Mesodermal cell (in vitro differentiated cells): ENCODE results near the gene WDR17.

Experiments
- H3K27ac ChIP-seq: 2 replicates; pipeline ENCODE4 v1.7.0; 2013; ENCODE audit warnings: mild to moderate bottlenecking, low read depth, low read length, moderate library complexity; ENCODE audit not compliant: severe bottlenecking
- H3K36me3 ChIP-seq: 2 replicates; pipeline ENCODE4 v1.7.1; 2013; ENCODE audit warnings: mild to moderate bottlenecking, low read length, moderate library complexity; ENCODE audit not compliant: control insufficient read depth, insufficient read depth
- H3K4me1 ChIP-seq: one replicate; pipeline ENCODE4 v1.7.1; 2013; ENCODE audit warnings: mild to moderate bottlenecking, low read length; ENCODE audit not compliant: insufficient read depth, control insufficient read depth, poor library complexity, severe bottlenecking
- H3K4me3 ChIP-seq: 2 replicates; pipeline ENCODE4 v1.7.0; 2013; ENCODE audit warnings: low read length, control low read depth, mild to moderate bottlenecking; ENCODE audit not compliant: insufficient read depth, poor library complexity, severe bottlenecking; ENCODE audit errors: extremely low read depth
- H3K9me3 ChIP-seq: 2 replicates; pipeline ENCODE4 v1.7.1; 2013; ENCODE audit warnings: mild to moderate bottlenecking, low read length, moderate library complexity; ENCODE audit not compliant: control insufficient read depth
- WGBS, 2 experiments: methylation state at CpG; one replicate each; pipeline ENCODE4 v1.1.5; 2013; ENCODE audit warnings: missing lambda C conversion rate in 2 of 2; ENCODE audit not compliant: insufficient coverage in 2 of 2; 5-methylcytosine and 5-hydroxymethylcytosine counted together

The WDR17 gene

DNA sequence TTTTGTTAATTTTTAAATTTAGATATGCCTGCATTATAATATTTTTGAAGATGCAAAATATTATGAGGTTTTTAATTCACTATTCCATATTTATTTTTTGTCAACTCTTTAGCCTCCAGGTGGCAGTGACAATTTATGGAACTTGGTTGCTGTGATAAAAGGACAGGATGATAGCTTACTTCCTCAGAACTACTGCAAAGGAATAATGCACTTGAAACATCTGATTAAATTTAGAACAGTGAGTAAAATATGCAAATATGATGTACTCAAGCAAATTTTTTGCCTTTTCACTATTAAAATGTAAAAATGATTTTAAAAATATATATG, 84.7 kb downstream of the WDR17 start:
- Histone ChIP-seq H3K4me3 (no peak overlapping the region), H3K36me3 (no peaks in the 10 kb centered on the region), H3K4me1 (no peaks in the 10 kb centered on the region), H3K9me3 (no peaks in the 10 kb centered on the region), H3K27ac (no peak overlapping the region)

DNA sequence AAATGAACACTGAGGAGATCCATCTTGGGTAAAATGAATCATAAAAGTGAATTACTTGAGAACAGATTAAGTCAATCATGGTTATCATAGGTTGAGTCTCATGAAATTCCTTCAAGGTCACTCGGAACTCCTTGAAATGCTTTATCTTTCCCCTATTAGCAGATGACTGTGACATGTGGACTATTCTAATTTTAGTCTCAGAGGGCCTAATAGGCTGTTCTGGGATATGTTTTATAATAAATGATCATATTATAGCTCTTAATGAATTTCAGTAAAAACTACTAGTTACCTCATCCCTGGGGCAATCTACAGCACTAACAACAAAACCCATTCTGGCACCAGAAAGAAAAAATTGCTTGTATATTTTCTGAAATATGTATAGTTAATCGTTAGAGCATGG, 85.1 kb downstream of the WDR17 start:
- no peak overlapping the region for H3K4me3 ChIP-seq
- H3K9me3 ChIP-seq = no peaks in the 10 kb centered on the region
- WGBS, 2 experiments = no CpG with 5 or more reads among the region's 2 CpGs
- H3K27ac ChIP-seq = no peak overlapping the region
- no peaks in the 10 kb centered on the region for H3K4me1 ChIP-seq
- no peaks in the 10 kb centered on the region for H3K36me3 ChIP-seq

DNA sequence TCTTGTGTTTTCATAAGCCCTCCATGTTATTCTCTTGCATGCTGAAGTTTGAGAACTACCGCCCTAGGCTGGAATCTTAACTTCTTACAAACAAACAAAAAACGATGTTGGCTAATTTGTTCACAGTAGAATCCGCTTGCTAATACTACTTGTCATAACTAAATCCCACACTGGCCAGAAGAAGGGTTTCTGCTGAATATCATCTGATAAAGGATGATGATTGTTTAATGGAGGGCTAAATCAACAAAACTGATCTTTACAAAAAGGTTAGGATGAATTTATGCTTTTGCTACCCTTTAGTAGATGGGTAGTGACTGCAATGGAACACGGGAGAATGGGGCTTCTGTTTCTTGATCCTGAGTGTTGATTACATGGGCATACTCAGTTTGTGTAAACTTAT, 87.5 kb downstream of the WDR17 start:
- Histone ChIP-seq H3K9me3 (no peaks in the 10 kb centered on the region), H3K4me1 (no peaks in the 10 kb centered on the region), H3K27ac (no peak overlapping the region), H3K4me3 (no peak overlapping the region), H3K36me3 (no peaks in the 10 kb centered on the region)
- WGBS, 2 experiments = 100% methylated on average over 1 to 2 of the region's 4 CpGs

DNA sequence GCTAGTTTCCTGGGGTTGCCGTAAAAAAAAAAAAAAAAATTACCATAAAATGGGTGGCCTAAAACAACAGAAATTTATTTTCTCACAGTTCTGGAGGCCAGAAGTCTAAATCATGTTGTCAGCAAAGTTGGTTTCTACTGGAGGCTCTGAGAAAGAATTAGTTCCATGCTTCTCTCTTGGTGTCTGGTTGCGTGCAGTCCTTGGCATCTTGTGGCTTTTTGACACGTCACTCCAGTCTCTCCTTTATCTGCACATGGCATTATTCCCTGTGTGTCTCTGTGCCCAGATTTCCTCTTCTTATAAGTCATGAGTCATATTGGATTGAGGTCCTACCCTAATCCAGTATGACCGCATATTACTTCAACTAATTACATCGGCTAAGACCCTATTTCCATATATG, 91.0 kb downstream of the WDR17 start:
- H3K9me3 ChIP-seq = no peaks in the 10 kb centered on the region
- WGBS, 2 experiments = 100% methylated on average over 2 of the region's 5 CpGs
- H3K4me1 ChIP-seq = no peaks in the 10 kb centered on the region
- no peaks in the 10 kb centered on the region for H3K36me3 ChIP-seq
- no peak overlapping the region for H3K4me3 ChIP-seq
- no peak overlapping the region for H3K27ac ChIP-seq

DNA sequence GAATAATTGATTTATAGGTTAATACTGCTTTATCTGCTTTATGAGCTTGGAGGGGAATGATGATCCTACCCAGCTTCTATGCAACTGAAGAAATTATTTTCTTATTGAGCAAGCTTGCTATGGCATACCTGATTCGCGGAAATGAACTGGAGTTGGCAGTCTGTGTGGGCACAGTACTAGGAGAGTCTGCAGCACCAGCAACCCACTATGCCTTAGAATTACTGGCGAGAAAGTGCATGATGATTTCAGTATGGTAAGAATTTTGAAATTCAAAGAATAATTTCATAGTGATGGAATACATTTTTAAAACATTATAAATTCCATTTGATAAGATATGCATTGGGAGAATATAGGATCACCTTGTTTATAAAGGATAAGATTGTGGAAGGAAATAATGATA, 97.4 kb downstream of the WDR17 start:
- no peaks in the 10 kb centered on the region for H3K4me1 ChIP-seq
- H3K9me3 ChIP-seq = no peaks in the 10 kb centered on the region
- 100% methylated on average over 2 of the region's 3 CpGs; no CpG with 5 or more reads in 1 of the 2 experiments for WGBS, 2 experiments
- H3K27ac ChIP-seq = no peak overlapping the region
- no peak overlapping the region for H3K4me3 ChIP-seq
- H3K36me3 ChIP-seq = no peaks in the 10 kb centered on the region

DNA sequence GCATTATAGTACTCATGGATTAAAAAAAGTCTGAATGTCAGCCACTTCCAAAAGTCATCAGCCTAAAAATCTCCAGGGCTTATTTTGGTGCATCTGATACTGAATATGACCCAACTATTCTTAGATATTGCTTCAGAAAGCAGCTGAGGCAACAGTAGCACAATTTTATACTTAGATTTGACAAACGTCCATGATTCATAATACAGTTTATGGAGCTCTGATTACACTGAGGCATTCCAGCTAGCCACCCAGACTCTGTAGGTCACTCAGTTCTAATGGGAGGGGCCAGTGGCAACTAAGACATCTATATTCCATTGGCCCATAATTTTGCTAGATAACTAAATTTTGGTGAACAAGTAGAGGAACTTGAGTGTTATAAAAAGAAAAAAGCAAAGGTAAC, 119.4 kb downstream of the WDR17 start:
- H3K27ac ChIP-seq = no peak overlapping the region
- no peak overlapping the region for H3K4me3 ChIP-seq
- no peaks in the 10 kb centered on the region for H3K9me3 ChIP-seq
- H3K36me3 ChIP-seq = no peaks in the 10 kb centered on the region
- WGBS, 2 experiments = 86 to 100% methylated on average over 1 of the region's 1 CpG
- no peaks in the 10 kb centered on the region for H3K4me1 ChIP-seq

DNA sequence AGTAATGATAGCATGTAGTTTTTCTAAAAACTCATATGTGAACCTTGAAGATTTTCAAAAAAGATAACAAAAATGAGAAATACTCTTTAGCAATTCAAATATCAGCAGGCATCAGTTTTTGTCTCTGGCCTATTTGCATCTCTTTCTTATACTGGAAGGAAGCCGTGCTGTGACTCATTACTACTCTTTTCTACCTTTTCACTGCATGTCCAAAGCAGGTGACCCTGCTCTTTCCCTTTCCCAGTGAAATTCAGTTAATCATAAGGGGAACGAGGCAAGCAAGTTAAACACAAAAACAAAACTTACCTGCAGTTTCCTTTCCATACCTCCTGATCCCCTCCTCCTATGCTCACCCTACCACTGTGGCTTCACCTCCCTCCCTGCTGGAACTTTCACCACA, 120.4 kb downstream of the WDR17 start:
- Histone ChIP-seq H3K4me3 (no peak overlapping the region), H3K27ac (no peak overlapping the region), H3K36me3 (no peaks in the 10 kb centered on the region), H3K4me1 (no peaks in the 10 kb centered on the region), H3K9me3 (no peaks in the 10 kb centered on the region)
- 50 to 62% methylated on average over 1 to 2 of the region's 2 CpGs for WGBS, 2 experiments

DNA sequence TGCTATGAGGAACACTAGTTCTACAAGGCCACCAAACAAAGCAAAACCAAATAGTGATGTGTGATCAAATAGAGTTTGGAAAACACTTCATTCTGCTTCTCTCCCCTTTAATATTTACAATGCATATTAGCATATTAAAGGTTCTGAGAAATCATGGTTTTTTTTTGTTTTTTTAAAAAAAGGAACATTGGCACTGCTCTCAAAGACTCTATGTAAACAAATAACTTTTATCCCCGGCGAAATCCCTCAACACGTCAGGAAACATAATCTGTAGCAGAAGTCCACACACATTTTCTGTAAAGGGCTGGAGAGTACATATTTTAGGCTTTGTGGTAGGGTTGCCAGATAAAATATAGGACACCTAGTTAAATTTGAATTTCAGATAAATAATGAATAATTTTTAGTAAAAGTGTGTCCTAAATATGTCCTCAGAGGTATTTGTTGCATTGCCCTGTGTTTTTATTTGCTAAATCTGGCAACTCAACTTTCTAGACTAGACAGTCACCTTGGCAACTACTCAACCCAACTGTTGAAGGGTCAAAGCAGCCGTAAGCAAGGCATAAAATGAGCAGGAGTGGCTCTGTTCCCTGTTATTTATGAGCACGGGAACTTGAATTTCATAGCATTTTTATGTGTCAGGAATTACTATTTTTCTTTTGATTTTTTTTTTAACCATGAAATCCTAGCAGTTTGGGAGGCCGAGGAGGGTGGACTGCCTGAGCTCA, 121.2 kb downstream of the WDR17 start:
- no peaks in the 10 kb centered on the region for H3K9me3 ChIP-seq
- no peak overlapping the region for H3K27ac ChIP-seq
- no peaks in the 10 kb centered on the region for H3K4me1 ChIP-seq
- H3K4me3 ChIP-seq = no peak overlapping the region
- 83 to 100% methylated on average over 1 of the region's 6 CpGs for WGBS, 2 experiments
- no peaks in the 10 kb centered on the region for H3K36me3 ChIP-seq

DNA sequence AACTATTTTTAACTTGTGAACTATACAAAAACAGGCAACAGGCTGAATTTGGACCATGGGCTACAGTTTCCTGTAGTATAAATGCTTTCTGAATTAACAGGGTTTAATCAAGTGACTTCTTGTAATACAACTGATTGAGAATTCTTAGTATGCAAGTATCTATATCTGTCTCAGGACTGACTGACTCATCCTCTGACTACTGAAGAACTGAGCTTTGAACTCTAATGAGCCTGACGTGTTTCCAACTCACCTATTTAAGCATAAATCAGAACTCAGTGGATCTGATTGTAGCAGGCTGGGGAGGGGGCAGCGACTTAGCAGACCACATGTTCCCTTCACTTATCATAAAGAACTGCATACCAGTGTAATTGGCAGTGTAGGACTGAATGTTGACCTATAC, 122.0 kb downstream of the WDR17 start:
- WGBS, 2 experiments = 100% methylated on average over 1 of the region's 2 CpGs; no CpG with 5 or more reads in 1 of the 2 experiments
- Histone ChIP-seq H3K27ac (no peak overlapping the region), H3K4me1 (no peaks in the 10 kb centered on the region), H3K4me3 (no peak overlapping the region), H3K36me3 (no peaks in the 10 kb centered on the region), H3K9me3 (no peaks in the 10 kb centered on the region)

DNA sequence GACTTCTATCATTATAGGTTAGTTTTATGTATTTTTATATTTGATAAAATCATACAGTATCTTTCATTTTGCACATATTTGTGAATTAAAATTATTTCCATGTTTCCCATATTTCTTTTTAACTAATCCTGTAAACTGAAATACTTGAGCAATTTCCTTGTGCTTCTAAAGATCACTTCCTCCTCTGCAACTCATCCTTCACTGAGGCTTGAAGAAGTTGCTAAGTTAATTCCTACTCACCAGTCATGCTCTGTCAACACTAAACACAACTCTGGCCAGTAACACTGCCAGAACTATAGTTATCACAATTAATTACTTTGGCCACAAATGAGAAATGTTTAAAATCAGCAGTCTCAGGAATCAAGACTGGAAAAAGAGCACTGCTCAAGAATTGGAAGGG, 123.0 kb downstream of the WDR17 start:
- H3K4me3 ChIP-seq = no peak overlapping the region
- H3K4me1 ChIP-seq = no peaks in the 10 kb centered on the region
- no peak overlapping the region for H3K27ac ChIP-seq
- no peaks in the 10 kb centered on the region for H3K9me3 ChIP-seq
- no peaks in the 10 kb centered on the region for H3K36me3 ChIP-seq

DNA sequence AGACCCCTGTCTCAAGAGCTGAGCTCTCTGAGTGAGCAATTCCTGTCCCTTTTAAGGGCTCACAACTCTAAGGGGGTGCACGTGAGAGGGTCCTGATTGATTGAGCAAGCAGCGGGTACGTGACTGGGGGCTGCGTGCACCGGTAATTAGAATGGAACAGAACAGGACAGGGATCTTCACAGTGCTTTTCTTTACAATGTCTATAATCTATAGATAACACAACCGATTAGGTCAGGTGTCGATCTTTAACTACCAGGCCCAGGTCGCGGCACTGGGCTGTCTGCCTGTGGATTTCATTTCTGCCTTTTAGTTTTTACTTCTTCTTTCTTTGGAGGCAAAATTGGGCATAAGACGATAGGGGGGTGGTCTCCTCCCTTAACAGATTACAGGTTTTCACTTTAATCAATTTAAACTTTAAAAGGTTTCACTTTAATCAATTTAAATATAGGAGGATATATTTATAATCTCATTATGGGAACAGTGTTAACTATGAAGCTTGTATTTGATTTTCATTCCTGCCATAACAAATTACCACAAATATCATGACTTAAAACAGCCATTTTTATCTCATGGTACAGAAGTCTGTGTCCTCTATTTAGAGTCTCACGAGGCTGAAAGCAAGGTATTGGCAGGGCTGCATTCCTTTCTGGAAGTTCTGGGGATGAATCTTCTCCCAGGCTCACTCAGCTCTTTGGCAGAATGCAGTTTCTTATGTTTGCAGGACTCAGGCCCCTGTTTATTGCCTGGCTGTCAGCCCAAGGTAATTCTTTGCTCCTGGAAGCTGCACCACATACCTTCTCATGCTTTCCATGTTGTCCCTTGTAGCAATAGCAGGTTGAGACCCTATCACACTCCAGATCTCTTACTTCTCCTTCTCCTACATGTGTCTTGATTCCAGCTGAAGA, 124.5 kb downstream of the WDR17 start:
- no peaks in the 10 kb centered on the region for H3K36me3 ChIP-seq
- no peak overlapping the region for H3K27ac ChIP-seq
- 77 to 80% methylated on average over 1 to 4 of the region's 11 CpGs for WGBS, 2 experiments
- no peak overlapping the region for H3K4me3 ChIP-seq
- no peaks in the 10 kb centered on the region for H3K4me1 ChIP-seq
- no peaks in the 10 kb centered on the region for H3K9me3 ChIP-seq
